GM18507 (cell line): ENCODE measurements around the gene UBFD1.
"Not testable (repeated sequence)": the region's sequence is repeated elsewhere in the genome, so short reads cannot be mapped to it uniquely, and the experiment has no call there.

Experiments
- DNase-seq: peaks from one replicate; pipeline ENCODE4 v3.0.0; 2011; ENCODE audit warnings: low read depth; ENCODE audit not compliant: insufficient read length; ENCODE audit errors: extremely low spot score
- FAIRE-seq: peaks from 2 replicates; lab custom pipeline; 2011; peaks lifted over from hg19 to GRCh38; lab: Jason Lieb, UNC

The UBFD1 gene

GRCh38 chr16:23523876-23524385 lies 33.6 kb upstream of the UBFD1 start:
- DNase-seq (no peak), FAIRE-seq (no peak)

- FAIRE-seq, result no peak
Measured at GRCh38 chr16:23524886-23525285, 32.6 kb upstream of the UBFD1 start.

GRCh38 chr16:23527961-23528643 lies 29.4 kb upstream of the UBFD1 start:
- DNase-seq (no peak), FAIRE-seq (no peak)

More at GRCh38 chr16:23524886-23525285, 32.6 kb upstream of the UBFD1 start:
- no peak for DNase-seq

- FAIRE-seq, result no peak
- DNase-seq, result no peak
Measured at GRCh38 chr16:23528644-23529310, 28.8 kb upstream of the UBFD1 start.

DNA sequence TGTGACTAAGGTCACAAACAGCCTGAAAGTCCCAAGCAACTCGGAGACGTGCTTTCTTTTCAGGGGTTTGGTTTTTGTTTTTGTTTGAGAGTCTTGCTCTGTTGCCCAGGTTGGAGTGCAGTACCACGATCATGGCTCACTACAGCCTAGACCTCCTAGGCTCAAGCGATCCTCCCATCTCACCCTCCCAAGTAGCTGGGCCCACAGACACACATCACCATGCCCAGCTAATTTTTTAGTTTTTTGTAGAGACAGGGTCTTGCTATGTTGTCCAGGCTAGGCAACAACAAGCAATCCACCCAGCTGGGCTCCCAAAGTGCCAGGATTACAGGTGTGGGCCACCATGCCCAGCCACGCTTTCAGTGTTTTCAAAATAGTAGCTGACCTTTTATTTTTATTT lies 27.5 kb upstream of the UBFD1 start:
- FAIRE-seq (no peak), DNase-seq (no peak)

- FAIRE-seq, result no peak
- DNase-seq, result no peak
Measured at GRCh38 chr16:23532448-23532847, 25.1 kb upstream of the UBFD1 start.

DNA sequence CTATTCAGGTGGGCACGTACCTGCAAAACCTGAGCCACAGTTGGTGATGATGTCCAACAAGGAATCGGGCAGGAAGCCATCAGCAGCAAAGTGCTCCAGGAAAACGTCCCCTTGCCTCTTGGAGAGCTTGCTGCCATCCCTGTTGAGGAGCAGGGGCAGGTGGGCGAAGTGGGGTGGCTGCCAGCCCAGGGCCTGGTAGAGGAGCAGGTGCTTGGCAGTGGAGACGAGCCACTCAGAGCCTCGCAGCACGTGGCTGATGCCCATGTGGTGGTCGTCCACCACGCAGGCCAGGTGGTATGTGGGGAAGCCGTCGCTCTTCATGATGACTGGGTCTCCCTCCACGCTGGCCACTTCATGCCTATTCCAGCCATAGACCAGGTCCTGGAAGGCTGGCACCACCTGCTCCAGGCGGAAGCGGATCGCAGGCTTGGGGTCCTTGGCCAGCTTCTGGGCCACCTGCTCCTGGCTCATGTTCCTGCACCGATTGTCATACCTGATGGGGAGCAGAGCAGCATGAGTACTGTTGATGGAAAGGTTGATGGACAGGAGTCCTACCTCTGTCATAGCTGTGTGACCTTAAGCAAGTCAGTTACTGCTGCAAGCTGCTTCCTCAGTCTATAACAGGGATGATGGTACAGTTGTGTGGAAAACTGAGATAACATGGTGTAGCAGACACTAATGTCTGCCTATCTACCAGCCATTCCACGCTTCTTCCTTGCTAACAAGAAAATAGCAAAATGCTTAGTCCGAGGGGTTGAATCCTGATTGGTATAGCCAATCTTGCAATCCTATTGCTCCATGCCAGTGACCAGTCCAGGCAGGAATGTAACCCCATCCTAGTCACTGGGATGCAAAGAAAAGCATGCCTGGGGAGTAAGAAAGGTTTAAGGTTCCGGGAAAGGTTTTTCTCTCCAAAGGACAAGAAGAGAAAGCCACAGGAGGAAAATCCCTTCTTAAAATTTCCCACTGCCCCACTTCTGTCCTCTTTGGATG lies 22.4 kb upstream of the UBFD1 start:
- DNase-seq (no peak), FAIRE-seq (no peak)

DNA sequence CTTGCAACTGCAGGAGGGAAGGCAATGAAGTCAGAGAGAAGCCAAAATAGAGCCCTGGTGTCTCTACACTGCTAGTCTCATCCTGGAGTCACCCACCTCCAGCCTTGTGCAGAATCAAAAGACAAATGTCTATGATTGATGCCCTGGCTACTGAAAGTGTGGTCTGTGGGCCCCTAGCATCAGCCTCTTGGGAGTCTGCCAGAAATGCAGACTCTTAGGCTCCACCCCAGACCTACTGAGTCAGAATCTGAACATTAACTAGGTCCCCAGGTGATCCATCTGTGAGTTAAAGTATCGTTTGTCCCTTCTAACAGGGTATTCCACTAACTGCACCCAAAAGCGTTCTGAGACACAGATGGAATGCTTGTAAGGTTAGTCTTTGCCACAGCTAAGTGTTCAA lies 21.6 kb upstream of the UBFD1 start:
- FAIRE-seq (no peak), DNase-seq (no peak)

DNA sequence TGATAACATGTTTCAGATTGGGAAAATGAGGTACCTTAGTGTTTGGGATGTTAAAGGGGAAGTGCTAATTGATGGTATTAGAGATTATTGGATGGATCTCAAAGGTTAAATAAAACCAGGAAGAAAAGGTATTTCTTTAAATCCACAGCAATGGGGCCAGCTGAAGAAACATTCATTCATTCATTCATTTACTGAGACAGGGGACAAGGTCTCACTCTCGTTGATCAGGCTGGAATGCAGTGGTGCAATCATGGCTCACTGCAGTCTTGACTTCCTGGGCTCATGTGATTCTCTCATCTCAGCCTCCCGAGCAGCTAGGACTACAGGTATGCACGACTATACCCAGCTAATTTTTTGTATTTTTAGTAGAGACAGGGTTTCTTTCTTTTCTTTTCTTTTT lies 20.1 kb upstream of the UBFD1 start:
- DNase-seq (no peak), FAIRE-seq (no peak)

DNA sequence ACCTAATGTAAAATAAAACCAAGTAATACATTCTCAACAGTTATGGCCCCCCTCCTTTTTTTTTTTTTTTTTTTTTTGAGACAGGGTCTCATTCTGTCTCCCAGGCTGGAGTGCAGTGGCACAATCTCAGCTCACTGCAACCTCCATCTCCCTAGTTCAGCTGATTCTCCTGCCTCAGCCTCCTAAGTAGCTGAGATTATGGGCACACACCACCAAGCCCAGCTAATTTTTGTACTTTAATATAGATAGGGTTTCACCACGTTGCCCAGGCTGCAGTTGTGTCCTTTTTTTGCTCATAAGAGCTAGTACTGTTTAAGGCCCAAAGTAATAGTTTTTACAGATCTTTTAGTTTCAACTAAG lies 18.6 kb upstream of the UBFD1 start:
- DNase-seq, result no peak
- FAIRE-seq, result no peak

- DNase-seq, result no peak
- FAIRE-seq, result no peak
Measured at GRCh38 chr16:23539984-23540816, 17.3 kb upstream of the UBFD1 start.

- DNase-seq, FAIRE-seq: not testable (repeated sequence)
Measured at GRCh38 chr16:23540817-23541178, 16.7 kb upstream of the UBFD1 start.

DNA sequence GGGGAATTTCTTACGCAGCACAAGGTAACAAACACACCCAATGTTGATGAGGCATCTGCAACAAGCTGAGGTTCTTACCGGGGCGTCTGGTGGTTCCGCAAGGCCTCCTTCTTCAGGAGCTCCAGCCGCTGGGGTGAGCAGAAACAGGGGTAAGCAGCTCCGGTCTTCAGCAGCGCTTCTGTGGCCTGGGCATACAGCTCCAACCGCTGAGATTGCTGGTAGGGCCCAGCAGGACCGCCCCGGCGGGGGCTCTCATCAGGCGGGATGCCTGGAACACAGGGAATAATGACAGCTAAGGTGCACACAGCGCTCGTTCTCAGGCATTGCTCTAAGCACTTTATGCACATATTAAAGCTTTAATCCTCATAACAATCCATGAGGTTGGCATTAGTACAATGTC lies 13.1 kb upstream of the UBFD1 start:
- no peak for DNase-seq
- no peak for FAIRE-seq

DNA sequence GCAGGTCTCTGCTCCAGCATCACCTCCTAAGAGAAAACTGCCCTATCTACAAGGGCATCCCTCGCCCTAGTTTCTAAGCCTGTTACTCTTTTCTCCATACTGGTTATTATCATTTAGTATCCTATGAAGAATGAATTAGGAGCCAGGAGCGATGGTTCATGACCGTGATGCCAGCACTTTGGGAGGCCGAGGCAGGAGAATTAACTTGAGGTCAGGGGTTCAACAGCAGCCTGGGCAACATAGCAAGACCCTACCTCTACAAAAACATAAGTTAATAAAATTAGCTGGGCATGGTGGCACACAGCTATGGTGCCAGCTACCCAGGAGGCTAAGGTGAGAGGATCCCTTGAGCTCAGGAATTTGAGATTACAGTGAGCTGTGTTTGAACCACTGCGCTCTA lies 7.6 kb upstream of the UBFD1 start:
- FAIRE-seq, result no peak
- no peak for DNase-seq

DNA sequence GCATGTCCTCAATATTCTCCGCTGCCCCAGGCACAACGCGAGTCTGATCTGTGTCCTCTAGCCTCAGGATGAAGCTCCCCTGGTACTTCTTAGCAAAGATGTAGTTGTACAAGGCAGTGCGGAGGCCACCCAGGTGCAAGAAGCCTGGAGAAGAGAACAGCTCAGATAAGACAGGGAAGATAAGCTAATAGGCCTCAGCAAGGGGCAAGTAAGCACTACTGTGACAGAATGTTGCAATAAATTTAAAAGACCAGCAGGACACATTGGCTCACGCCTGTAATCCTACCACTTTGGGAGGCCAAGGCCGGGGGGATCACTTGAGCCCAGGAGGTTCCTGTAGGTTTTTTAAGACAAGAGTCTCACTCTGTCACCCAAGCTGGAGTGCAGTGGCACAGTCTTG lies 5.4 kb upstream of the UBFD1 start:
- no peak for FAIRE-seq

DNA sequence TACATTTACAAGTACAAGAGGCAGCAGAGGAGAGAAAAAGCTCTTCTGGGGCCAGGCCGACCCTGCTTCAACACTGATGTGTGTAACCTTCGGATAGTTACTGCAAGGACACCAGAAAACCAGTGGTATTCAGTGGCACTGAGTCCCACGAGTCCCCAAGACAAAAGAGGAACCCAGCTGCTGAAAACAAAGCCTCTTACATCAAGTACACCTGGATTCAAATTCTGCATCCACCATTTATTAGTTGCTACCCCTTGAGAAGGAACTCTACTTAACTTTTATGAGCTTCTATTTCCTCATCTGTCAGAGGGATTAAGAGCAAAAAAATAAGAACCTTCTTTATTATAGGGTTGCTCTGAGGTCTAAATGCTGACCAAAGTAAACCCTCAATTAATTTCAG lies 3.0 kb upstream of the UBFD1 start:
- FAIRE-seq (no peak), DNase-seq (no peak)

More for the DNA sequence above, 5.4 kb upstream of the UBFD1 start:
- DNase-seq, result no peak

DNA sequence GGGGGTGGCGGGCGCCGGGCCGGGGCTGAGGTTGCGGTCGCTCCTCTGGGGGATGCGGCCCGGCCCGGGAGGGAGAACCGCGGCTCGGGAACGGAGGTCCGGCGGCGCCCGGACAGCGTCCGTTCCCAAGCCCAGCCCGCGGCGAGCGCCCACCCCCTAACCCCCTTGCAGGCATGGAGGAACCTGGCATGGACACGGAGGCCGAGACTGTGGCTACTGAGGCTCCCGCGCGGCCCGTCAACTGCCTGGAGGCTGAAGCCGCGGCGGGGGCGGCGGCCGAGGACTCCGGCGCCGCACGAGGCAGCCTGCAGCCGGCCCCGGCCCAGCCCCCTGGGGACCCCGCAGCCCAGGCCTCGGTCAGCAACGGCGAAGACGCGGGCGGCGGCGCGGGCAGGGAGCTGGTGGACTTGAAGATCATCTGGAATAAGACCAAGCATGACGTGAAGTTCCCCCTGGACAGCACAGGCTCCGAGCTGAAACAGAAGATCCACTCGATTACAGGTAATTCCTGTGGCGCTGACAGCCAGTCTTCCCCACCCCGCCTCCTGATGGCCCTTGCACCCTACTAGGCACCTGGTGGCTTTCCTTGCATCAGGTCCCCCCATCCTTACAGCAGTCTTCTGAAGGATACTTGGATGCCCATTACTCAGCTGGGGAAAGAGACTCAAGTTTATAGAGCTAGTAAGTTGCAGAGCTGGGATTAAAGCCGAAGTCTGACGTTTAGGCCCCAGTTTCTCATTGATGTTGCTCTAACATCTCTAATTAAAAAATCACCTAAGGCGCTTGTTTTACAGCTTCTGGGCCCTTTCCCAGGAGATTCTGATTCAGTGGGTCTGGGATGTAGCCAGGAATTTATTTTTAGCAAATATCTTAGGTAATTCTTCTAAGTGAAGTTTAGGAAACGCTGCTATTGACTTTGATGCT lies 514 bp downstream of the UBFD1 start:
- DNase-seq (no peak), FAIRE-seq (no peak)

DNA sequence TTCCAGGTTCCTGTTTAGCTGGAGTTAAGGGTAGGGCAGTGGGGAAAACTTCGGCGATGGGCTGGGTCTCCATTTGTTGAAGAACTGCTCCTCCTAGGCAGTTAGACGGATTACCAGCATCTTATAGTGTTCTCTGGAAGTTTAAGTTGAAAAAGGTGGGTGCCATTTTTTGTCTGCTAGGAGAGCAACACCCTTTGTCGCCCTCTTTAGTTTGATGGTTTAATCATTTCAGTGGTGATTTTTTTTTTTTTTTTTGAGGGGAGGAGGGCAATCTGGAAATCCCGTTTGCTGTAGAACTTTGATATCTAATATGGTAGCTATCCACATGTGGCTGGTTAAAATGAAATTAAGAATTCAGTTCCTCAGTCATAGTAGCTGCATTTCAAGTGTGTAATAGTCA lies 4.1 kb downstream of the UBFD1 start:
- FAIRE-seq, result no peak

More for the DNA sequence above, 4.1 kb downstream of the UBFD1 start:
- no peak for DNase-seq
